Stimulated activated CD8-positive, alpha-beta memory T cell treated with anti-CD3 and anti-CD28 coated beads, Interleukin-15, amount 100 ng/mL, for 24 hours (primary cell): ENCODE results near the gene RELT.

Experiments
- DNase-seq: peaks from one replicate; pipeline ENCODE4 v3.0.0-alpha.2; 2020; ENCODE audit warnings: low read depth

The RELT gene

GRCh38 chr11:73439002-73439843, 63.0 kb downstream of the RELT start:
- DNase-seq = no peak

DNA sequence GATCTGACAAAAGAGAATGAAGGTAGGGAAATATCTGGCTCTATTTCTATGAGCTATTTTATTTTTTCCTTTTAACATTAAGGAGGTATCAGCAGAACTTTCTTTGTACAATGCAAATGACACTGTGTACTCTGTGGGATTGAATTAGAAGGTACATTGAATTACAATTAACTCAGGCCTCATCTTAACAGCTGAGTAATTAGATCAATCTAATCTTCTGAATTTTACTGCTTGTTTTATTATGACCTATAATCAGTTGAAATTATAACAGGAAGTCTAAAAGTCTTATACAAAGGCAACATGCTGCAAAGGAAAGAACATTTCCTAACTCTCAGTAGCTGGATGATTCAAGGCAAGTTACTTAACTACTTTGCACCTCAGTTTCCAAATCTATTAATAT, 69.8 kb downstream of the RELT start:
- DNase-seq = no peak

DNA sequence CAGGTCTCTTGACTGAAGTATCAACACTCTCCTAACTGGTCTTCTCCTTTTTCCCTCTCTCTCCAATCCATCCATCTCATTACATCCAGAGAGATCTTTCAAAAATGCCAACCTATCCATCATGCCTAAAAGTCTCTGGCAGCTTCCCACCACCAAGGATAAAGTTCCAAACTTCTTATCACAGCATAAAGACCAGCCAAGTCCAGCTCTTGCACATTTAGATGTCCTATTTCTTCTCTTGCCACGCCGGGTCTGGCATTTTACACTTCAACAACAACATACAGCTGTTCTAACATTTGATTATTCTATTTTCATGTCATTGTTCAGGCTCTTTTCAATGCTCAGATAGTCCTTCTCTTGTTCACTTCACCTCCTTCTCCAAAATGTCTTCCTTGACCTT, 70.6 kb downstream of the RELT start:
- DNase-seq = no peak
